NK-92 treated with Interleukin-12 subunit alpha and Interleukin-12 subunit beta, amount 100 ng/mL, for 24 hours (cell line): ENCODE results near the gene EXOC6B.

Source experiments
- DNase-seq: peaks from one replicate; lab custom pipeline; 2025; lab: John Stamatoyannopoulos, UW

Gene EXOC6B

GRCh38 chr2:72211777-72212485 lies 613.9 kb downstream of the EXOC6B start:
- DNase-seq: no peak

DNA sequence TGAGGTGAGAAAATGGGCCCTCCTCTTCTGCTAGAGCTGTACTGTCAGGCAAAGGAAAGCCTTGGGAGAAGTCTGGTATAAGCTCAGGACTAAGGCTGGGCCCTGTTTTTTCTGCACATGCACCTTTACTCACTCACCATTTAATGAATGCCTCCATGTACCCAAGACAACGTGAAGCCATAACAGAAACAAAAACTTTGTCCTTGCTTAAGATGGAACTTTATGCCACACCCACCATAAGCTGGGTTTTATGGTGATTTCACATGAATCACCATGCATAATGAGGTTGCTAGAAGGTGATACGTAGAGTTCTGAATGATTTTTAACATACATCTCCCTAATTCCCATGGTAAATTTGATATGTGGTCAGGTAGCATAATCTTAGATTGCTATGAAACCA lies 614.5 kb downstream of the EXOC6B start:
- no peak for DNase-seq

GRCh38 chr2:72210470-72210869 lies 615.4 kb downstream of the EXOC6B start:
- no peak for DNase-seq

GRCh38 chr2:72208225-72208624 lies 617.6 kb downstream of the EXOC6B start:
- no peak for DNase-seq

GRCh38 chr2:72207334-72207733 lies 618.5 kb downstream of the EXOC6B start:
- DNase-seq: no peak

DNA sequence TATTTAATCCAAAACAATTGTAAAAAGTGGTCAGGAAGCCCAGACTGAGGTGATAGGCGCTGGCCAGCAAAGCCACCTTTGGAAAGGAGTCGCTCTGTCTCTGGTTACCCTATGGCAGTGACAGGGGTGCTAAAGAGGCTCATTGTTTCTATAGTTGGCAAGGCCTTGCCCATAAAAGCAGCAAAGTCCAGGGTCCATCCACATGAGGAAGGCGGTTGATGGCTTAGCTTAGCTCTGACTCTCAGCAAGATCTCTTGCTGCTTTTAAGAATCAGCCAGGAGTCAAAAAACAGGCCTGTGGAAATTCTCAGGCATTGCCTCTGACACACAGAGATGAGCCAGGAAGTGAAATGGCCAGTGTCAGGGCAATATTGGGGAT lies 620.3 kb downstream of the EXOC6B start:
- no peak for DNase-seq

DNA sequence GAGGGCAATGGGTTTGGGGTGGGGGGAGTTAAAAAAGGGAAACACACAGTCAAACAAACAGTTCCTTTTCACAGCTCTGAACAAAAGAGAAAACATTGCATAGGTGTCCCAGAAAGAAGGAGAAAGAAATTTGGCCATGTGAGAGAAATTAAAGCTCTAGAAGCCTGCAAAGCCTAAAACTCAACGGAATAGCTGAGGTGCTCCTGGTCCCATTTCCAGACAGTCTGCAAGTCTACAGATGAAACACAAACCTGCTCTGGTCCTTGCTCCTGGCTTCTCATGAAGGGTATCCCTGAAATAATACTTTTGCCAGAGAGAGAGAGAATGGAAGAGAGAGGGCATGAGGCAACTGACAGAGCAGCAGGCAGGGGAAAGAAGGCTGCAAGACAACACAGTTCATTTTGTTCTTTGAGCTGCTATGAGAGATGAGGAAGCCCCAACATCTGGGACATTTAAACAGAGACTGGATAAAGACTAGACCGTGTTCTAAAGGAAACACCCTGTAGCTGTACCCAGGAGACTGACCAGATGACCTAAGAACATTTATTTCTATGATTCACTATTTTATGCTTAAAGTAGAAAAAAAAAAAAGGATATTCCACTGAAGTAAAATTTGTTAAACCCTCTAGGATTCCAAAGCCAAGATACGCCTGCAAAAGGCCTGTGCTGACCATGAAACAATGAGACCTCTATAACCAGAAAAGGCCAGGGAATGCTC lies 620.9 kb downstream of the EXOC6B start:
- no peak for DNase-seq

DNA sequence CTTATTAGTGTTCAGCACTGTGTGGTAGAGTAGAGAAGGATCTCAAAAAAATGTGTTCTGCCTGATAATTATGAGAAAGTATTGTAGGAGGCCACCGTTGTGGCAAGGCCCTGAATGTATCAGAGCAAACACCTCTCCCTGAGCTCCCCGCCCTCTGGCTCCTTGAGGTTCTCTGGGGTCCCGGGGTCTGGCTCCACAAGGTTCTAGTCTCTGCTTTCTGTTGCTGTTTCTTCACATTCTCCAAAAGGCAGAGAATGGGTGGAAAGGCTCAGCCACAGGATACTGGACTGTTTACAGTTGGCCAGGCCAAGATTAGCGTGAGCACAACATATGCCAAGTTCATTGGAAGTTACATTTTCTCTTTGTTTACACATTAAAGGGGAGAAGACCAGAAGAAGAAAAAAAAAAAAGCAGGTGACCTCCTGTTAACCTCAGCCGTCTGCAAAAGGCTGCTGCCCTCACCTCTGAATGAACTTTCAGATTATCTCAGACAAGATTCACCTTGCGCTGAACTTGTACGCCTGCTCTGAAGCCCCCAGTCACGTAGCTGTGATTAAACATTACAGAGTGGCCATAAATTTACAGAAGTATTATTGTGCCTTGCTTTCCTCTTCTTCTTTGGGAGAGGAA lies 621.6 kb downstream of the EXOC6B start:
- no peak for DNase-seq

- no peak for DNase-seq
Observed at GRCh38 chr2:72198532-72199241, 627.1 kb downstream of the EXOC6B start.

- no peak for DNase-seq
Observed at GRCh38 chr2:72193723-72194122, 632.1 kb downstream of the EXOC6B start.

GRCh38 chr2:72191441-72191840 lies 634.4 kb downstream of the EXOC6B start:
- no peak for DNase-seq

- DNase-seq: no peak
Observed at GRCh38 chr2:72185206-72185605, 640.6 kb downstream of the EXOC6B start.

DNA sequence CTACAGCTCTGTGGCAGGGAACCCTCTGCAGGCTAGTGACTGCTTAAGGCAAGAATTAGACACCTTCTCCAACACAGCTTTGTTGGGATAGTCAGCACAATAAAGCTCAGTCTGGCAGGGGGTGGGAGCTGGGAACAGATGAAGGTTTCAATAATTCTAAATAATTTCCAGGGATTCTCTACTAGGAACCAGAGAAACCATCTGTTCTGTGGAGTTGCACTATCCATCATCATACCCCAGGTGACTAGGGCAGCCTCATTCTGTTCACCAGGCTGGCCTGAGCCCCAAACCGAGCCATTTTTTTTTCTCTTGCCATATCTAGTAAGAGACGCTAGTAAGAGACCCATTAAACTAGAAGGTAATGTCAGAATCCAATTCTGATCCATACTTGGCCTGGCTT lies 642.4 kb downstream of the EXOC6B start:
- no peak for DNase-seq

GRCh38 chr2:72183016-72183415 lies 642.8 kb downstream of the EXOC6B start:
- no peak for DNase-seq

- DNase-seq: no peak
Observed at GRCh38 chr2:72182547-72182946, 643.3 kb downstream of the EXOC6B start.

- no peak for DNase-seq
Observed at GRCh38 chr2:72181616-72182015, 644.2 kb downstream of the EXOC6B start.

DNA sequence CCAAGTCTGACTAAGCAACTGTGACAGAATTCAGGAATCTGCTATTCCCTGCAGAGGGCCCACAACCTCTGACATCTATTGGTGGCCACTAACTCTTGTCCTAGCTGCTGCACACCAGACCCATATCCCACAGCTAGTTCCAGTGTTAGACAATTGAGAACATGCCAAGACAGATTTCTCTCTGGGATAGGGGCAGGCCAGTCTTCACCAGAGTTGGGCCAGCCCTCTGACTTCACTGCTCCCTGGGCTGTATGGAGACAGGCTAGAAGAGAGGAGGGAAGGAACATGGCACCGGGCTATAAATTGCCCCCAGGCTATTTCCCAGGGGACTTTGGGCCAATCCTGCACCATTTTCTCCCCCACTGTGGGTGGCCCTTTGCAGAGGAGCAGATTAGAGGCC lies 645.5 kb downstream of the EXOC6B start:
- DNase-seq: no peak

- DNase-seq: no peak
Observed at GRCh38 chr2:72178551-72178950, 647.3 kb downstream of the EXOC6B start.

DNA sequence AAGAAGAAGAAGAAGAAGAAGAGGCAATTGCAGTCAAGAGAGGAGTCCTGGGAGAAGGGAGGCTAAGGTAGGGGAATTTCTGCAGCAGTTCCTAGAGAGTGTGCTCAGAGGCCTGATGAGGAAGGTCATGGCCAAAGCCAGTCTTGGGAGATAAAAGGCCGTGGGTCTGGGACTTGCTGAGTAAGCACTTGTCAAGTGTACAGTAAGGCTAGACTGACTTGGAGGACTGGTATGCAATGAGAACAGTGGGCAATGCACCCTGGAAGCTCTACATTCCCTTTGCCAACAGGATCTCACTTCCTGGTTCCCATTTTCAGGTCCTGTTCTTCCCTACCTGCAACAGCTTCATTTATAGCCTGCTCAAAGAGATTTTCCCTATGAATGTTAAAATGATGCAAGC lies 649.6 kb downstream of the EXOC6B start:
- DNase-seq: no peak

- no peak for DNase-seq
Observed at GRCh38 chr2:72175636-72176035, 650.2 kb downstream of the EXOC6B start.

GRCh38 chr2:72173640-72174321 lies 652.1 kb downstream of the EXOC6B start:
- DNase-seq: no peak

DNA sequence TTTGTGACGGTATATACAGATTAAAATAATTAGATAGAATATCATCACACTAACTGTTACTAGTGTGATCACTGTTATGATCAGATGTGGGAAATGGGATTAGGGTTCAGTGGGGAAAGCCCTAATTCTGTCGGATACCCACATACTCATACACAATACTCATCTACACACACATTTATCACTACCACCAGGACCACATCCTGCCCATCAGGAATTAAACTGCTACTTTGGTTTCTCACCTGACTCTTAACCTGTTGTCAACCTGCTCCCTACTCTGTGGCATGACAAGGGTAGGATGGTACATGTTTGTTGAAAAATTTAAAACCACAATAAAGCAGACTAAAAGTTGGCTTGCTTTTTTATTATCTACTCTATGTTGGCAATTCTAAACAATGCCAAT lies 653.4 kb downstream of the EXOC6B start:
- no peak for DNase-seq
